Hepatocyte (in vitro differentiated cells): ENCODE data around the gene CC2D2B. TPM values are rescaled to one million over a fixed set of nuclear protein-coding genes. Genes with fewer than 3 reads are reported as not detected.
"Not testable (repeated sequence)": the region's sequence is repeated elsewhere in the genome, so short reads cannot be mapped to it uniquely, and the experiment has no call there.

Source experiments
- DNase-seq: peaks from one replicate; pipeline ENCODE4 v3.0.0-alpha.2; 2016; ENCODE audit warnings: low spot score
- H2AFZ ChIP-seq: fragments of 200-600 bp; sonication (generic); 2 replicates; pipeline ENCODE4 v1.6.0; 2016; ENCODE audit warnings: antibody characterized with exemption, mild to moderate bottlenecking
- H3K27ac ChIP-seq: fragments of 200-600 bp; sonication (generic); 2 replicates; pipeline ENCODE4 v1.5.1; 2016; ENCODE audit warnings: mild to moderate bottlenecking
- H3K27me3 ChIP-seq: fragments of 200-600 bp; sonication (generic); 2 replicates; pipeline ENCODE4 v1.6.1; 2016
- H3K36me3 ChIP-seq: fragments of 200-600 bp; sonication (generic); replicated peaks from 2 replicates; pipeline ENCODE4 v1.5.1; 2016; ENCODE audit warnings: low read depth; ENCODE audit not compliant: insufficient read depth
- H3K4me1 ChIP-seq: fragments of 200-600 bp; sonication (generic); 2 replicates; pipeline ENCODE4 v1.5.1; 2016; ENCODE audit warnings: mild to moderate bottlenecking, moderate library complexity; ENCODE audit not compliant: insufficient read depth
- H3K4me2 ChIP-seq: fragments of 200-600 bp; sonication (generic); 2 replicates; pipeline ENCODE4 v1.6.0; 2016
- H3K4me3 ChIP-seq: fragments of 200-600 bp; sonication (generic); 2 replicates; pipeline ENCODE4 v1.5.1; 2016; ENCODE audit warnings: mild to moderate bottlenecking
- H3K79me2 ChIP-seq: fragments of 200-600 bp; sonication (generic); 2 replicates; pipeline ENCODE4 v1.6.0; 2017; ENCODE audit warnings: mild to moderate bottlenecking
- H3K9me2 ChIP-seq: fragments of 200-600 bp; sonication (generic); replicated peaks from 2 replicates; pipeline ENCODE4 v1.6.0; 2017; ENCODE audit warnings: mild to moderate bottlenecking; ENCODE audit not compliant: insufficient read depth
- H3K9me3 ChIP-seq: fragments of 200-600 bp; sonication (generic); 2 replicates; pipeline ENCODE4 v1.5.1; 2016; ENCODE audit warnings: low read depth, mild to moderate bottlenecking
- H4K20me1 ChIP-seq: fragments of 200-600 bp; sonication (generic); 2 replicates; pipeline ENCODE4 v1.6.0; 2016; ENCODE audit warnings: mild to moderate bottlenecking; ENCODE audit not compliant: insufficient read depth, poor library complexity, severe bottlenecking
- CTCF ChIP-seq: fragments of 200-600 bp; sonication (generic); IDR thresholded peaks from 2 replicates; pipeline ENCODE4 v1.5.1; 2016; ENCODE audit warnings: antibody characterized with exemption, mild to moderate bottlenecking; ENCODE audit not compliant: poor library complexity
- EZH2 ChIP-seq: fragments of 200-600 bp; sonication (generic); IDR thresholded peaks from 2 replicates; pipeline ENCODE4 v1.6.1; 2016; ENCODE audit warnings: antibody characterized with exemption, mild to moderate bottlenecking, borderline replicate concordance
- EZH2phosphoT487 ChIP-seq: fragments of 200-600 bp; sonication (generic); IDR thresholded peaks from one replicate; pipeline ENCODE4 v1.6.1; 2018; ENCODE audit warnings: antibody characterized with exemption, mild to moderate bottlenecking, low read depth, moderate library complexity; ENCODE audit not compliant: unreplicated experiment, severe bottlenecking
- WGBS: methylation state at CpG from one replicate; pipeline ENCODE4 v1.1.6; 2016; ENCODE audit warnings: low lambda C conversion rate; ENCODE audit errors: missing lambda C conversion rate; 5-methylcytosine and 5-hydroxymethylcytosine counted together
- polyA plus RNA-seq: library from polyadenylated mRNA; unstranded; fragments of >200 nt; fragmentation: Nextera tagmentation; extraction: Ambion mirVana; gene quantifications from 2 replicates; pipeline ENCODE4 v1.2.1, GENCODE V29; 2016
- total RNA-seq: library from RNA; depleted of rRNA; stranded (reverse); fragments of >200 nt; gene quantifications from 2 replicates; pipeline ENCODE4 v1.2.3, GENCODE V29; 2014

Gene CC2D2B
- total and polyA plus RNA-seq, 2 experiments from 2014 or later: 0.13 TPM; not detected in 1

GRCh38 chr10:95976362-95977229 is 68.8 kb downstream of the CC2D2B start:
- TF ChIP-seq CTCF (no peak), EZH2 (no peak), EZH2phosphoT487 (no peak)
- no peak for DNase-seq
- Histone ChIP-seq H3K4me1 (no peaks in the 10 kb centered on the region), H3K4me2 (no peak overlapping the region), H3K4me3 (no peak overlapping the region), H2AFZ (no peak overlapping the region), H3K9me2 (no peaks in the 10 kb centered on the region), H3K79me2 (no peaks in the 10 kb centered on the region), H3K27ac (no peak overlapping the region), H3K27me3 (no peaks in the 10 kb centered on the region), H3K36me3 (no peaks in the 10 kb centered on the region), H4K20me1 (no peaks in the 10 kb centered on the region), H3K9me3 (no peaks in the 10 kb centered on the region)
- WGBS: 74% methylated on average over 9 of the region's 9 CpGs

DNA sequence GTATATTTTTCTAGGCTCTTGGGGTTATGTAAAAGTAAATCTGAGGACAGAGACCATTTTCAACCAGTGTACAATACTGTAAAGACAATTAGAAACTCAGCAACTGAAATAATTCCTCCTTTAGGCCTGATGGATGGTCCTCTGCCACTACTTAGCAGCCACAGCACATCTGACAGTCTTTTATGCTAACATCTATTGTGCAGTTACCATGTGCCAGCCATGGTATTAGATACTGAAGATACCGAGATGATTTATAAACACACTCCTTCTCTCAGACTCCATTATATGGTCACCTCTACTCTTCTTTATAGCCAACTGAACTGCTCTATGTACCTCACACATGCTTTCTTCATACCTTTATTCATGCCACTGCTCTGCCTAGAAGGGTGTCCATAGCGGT is 74.4 kb downstream of the CC2D2B start:
- H3K4me3 ChIP-seq: no peak overlapping the region
- no peaks in the 10 kb centered on the region for H3K36me3 ChIP-seq
- H3K27ac ChIP-seq: no peak overlapping the region
- H3K4me1 ChIP-seq: no peaks in the 10 kb centered on the region
- H3K79me2 ChIP-seq: no peaks in the 10 kb centered on the region
- H2AFZ ChIP-seq: no peak overlapping the region
- H3K4me2 ChIP-seq: no peak overlapping the region
- 94% methylated on average over 2 of the region's 2 CpGs for WGBS
- TF ChIP-seq EZH2phosphoT487 (no peak), EZH2 (no peak), CTCF (no peak)
- no peaks in the 10 kb centered on the region for H3K9me3 ChIP-seq
- H3K9me2 ChIP-seq: no peaks in the 10 kb centered on the region
- no peaks in the 10 kb centered on the region for H3K27me3 ChIP-seq
- H4K20me1 ChIP-seq: no peaks in the 10 kb centered on the region
- no peak for DNase-seq

DNA sequence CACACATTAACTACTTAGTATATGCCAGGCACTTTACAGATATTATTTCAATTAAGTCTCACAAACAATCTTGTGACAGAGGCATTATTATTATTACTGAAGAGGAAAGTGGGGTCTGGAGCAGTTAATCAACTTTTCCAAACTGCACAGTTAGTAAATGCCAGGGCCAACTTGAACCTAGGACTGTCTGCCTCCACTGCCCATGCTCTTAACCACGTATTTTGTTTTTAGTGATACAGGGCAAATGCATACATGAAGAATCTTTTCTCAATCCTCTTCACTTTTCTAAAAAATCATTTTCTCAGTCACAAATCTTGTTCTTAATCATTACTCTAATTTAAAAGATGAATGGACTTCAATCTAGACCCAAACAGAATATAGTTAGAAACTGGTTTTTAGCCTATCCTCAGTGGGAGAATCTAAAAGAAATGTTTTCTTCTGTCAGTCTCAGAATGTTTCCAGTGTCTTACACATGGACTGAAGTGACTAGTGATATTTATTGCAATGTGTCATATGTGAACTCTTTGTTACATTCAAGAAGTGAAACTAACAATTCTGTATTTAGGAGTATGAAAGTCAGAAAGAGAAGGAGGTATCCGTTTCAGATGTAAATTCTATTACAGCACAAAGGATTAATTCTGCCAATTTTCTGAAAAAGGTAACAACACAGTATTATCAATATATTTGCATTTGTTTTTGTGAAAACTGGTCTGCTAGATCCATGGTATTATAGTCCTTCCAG is 80.1 kb downstream of the CC2D2B start:
- WGBS: 58% methylated on average over 2 of the region's 2 CpGs
- no peaks in the 10 kb centered on the region for H3K9me2 ChIP-seq

GRCh38 chr10:95988702-95989101 is 80.9 kb downstream of the CC2D2B start:
- Histone ChIP-seq H2AFZ (no peak overlapping the region), H4K20me1 (no peaks in the 10 kb centered on the region), H3K27ac (no peak overlapping the region), H3K4me1 (no peaks in the 10 kb centered on the region), H3K36me3 (no peaks in the 10 kb centered on the region), H3K4me2 (no peak overlapping the region), H3K79me2 (no peaks in the 10 kb centered on the region), H3K9me2 (no peaks in the 10 kb centered on the region), H3K27me3 (peaks cover 12% of the 10 kb centered on the region), H3K4me3 (no peak overlapping the region), H3K9me3 (no peaks in the 10 kb centered on the region)
- TF ChIP-seq EZH2: no peak
- TF ChIP-seq EZH2phosphoT487: no peak
- no peak for DNase-seq
- 81% methylated on average over 3 of the region's 3 CpGs for WGBS

More for the DNA sequence above, 80.1 kb downstream of the CC2D2B start:
- H3K4me3 ChIP-seq: no peak overlapping the region
- H3K27me3 ChIP-seq: peaks cover 12% of the 10 kb centered on the region
- H3K27ac ChIP-seq: no peak overlapping the region
- no peaks in the 10 kb centered on the region for H3K79me2 ChIP-seq
- H3K4me1 ChIP-seq: no peaks in the 10 kb centered on the region
- H3K9me3 ChIP-seq: no peaks in the 10 kb centered on the region
- H3K36me3 ChIP-seq: no peaks in the 10 kb centered on the region
- H2AFZ ChIP-seq: no peak overlapping the region
- DNase-seq: no peak
- H4K20me1 ChIP-seq: no peaks in the 10 kb centered on the region
- TF ChIP-seq EZH2: no peak
- H3K4me2 ChIP-seq: no peak overlapping the region

- not testable (repeated sequence) for H4K20me1 ChIP-seq, H2AFZ ChIP-seq, H3K9me3 ChIP-seq, DNase-seq, H3K4me2 ChIP-seq, H3K36me3 ChIP-seq, H3K9me2 ChIP-seq, H3K79me2 ChIP-seq, H3K27ac ChIP-seq, H3K4me3 ChIP-seq, H3K4me1 ChIP-seq
- WGBS: 78% methylated on average over 11 of the region's 11 CpGs
- H3K27me3 ChIP-seq: peaks cover 11% of the 10 kb centered on the region
Observed at GRCh38 chr10:95994376-95994775, 86.6 kb downstream of the CC2D2B start.
